Cardiac fibroblast (primary cell): ENCODE data around the gene ELAVL3.
"Not testable (repeated sequence)": the region's sequence is repeated elsewhere in the genome, so short reads cannot be mapped to it uniquely, and the experiment has no call there.

Experiments
- DNase-seq, 2 donors: peaks; one replicate each; pipeline versions ENCODE4 v3.0.0 to v3.0.0-alpha.2; 2010; ENCODE audit warnings: low read depth in 2 of 2
- H3K4me3 ChIP-seq, 2 donors: replicated peaks in 1 of 2; 1 replicate in 1 of 2; 2 replicates in 1 of 2; pipeline ENCODE4 v1.5.1; 2011; ENCODE audit warnings: low read depth in 2 of 2, low read length in 2 of 2, mild to moderate bottlenecking in 2 of 2, moderate library complexity in 1 of 2
- TF ChIP-seq, protein P1 (sequence below): IDR thresholded peaks from one replicate; pipeline ENCODE4 v1.5.1; 2011; ENCODE audit warnings: low read depth, mild to moderate bottlenecking, low read length, inconsistent platforms

ELAVL3 gene

DNA sequence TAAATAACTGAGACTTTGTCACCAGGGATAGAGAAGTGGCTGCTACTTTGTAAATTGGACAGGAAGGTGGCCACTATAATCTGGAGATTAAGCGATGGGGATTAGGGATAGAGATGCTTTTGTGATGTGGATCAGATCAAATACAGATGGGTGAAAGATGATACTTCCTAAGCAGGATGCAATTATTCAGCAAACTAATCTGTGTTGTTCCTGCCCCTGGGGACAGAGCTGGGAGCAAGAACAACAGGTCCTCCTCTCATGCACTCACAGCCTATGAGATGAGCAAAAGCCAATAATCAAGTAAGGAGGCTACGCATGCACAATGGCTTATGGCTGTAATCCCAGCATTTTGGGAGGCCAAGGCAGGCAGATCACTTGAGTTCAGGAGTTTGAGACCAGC is 66.3 kb downstream of the ELAVL3 start:
- no peak for DNase-seq
- H3K4me3 ChIP-seq, result no peak overlapping the region
- TF ChIP-seq, protein P1, sequence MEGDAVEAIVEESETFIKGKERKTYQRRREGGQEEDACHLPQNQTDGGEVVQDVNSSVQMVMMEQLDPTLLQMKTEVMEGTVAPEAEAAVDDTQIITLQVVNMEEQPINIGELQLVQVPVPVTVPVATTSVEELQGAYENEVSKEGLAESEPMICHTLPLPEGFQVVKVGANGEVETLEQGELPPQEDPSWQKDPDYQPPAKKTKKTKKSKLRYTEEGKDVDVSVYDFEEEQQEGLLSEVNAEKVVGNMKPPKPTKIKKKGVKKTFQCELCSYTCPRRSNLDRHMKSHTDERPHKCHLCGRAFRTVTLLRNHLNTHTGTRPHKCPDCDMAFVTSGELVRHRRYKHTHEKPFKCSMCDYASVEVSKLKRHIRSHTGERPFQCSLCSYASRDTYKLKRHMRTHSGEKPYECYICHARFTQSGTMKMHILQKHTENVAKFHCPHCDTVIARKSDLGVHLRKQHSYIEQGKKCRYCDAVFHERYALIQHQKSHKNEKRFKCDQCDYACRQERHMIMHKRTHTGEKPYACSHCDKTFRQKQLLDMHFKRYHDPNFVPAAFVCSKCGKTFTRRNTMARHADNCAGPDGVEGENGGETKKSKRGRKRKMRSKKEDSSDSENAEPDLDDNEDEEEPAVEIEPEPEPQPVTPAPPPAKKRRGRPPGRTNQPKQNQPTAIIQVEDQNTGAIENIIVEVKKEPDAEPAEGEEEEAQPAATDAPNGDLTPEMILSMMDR, result no peak

DNA sequence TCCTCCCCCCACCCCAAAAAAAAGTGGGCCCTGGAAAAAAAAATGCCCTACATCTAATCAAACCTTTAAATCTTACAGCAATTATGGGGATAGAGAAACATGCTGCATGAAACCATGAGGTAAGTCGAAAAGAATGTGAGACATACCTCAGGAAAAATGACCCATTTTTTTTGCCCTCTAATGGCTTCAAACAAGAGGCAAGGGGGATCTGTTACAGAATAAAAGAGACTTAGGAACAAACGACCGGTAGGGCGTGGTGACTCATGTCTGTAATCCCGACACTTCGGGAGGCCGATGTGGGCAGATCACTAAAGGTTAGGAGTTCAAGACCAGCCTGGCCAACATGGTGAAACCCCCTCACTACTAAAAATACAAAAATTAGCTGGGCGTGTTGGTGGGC is 70.2 kb downstream of the ELAVL3 start:
- TF ChIP-seq, protein P1, result no peak
- H3K4me3 ChIP-seq, result no peak overlapping the region
- peak in 1 of 2 donors; percentile 39 for DNase-seq

DNA sequence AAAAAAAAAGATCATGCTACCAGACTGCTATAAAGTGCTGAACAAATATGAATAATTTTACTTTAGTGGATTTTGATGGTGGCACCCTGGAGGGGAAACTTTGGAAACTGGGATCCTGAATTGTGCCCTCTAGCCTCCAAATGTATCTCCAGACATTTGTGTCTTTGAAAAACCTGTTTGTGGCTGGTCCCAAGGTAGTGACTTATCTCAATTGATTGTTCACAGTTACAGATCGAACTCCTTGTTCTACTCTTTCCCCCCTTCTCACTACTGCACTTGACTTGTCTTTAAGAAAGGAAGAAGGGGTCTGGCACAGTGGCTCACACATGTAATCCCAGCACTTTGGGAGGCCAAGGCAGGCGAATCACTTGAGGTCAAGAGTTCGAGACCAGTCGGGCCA is 72.3 kb downstream of the ELAVL3 start:
- H3K4me3 ChIP-seq, result no peak overlapping the region
- DNase-seq, result no peak
- TF ChIP-seq, protein P1, result no peak

DNA sequence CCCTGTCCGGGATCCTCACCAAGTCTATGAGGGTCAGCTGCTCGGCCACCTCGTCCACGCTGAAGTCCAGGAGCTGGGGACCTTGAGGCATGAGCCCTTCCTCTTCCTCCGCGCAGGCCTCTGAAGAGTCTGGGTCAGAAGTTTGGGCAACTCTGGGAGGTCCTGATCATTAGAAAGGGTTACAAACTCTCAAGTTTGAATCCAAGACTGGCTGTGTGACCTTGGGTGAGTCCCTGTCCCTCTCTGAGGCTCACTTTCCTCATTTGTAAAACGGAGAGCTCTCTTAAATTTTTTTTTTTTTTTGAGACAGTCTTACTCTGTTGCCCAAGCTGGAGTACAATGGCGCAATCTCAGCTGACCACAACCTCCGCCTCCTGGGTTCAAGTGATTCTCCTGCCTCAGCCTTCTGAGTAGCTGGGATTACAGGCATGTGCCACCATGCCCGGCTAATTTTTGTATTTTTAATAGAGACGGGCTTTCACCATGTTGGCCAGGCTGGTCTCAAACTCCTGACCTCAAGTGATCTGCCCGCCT is 74.1 kb downstream of the ELAVL3 start:
- not testable (repeated sequence) for H3K4me3 ChIP-seq

DNA sequence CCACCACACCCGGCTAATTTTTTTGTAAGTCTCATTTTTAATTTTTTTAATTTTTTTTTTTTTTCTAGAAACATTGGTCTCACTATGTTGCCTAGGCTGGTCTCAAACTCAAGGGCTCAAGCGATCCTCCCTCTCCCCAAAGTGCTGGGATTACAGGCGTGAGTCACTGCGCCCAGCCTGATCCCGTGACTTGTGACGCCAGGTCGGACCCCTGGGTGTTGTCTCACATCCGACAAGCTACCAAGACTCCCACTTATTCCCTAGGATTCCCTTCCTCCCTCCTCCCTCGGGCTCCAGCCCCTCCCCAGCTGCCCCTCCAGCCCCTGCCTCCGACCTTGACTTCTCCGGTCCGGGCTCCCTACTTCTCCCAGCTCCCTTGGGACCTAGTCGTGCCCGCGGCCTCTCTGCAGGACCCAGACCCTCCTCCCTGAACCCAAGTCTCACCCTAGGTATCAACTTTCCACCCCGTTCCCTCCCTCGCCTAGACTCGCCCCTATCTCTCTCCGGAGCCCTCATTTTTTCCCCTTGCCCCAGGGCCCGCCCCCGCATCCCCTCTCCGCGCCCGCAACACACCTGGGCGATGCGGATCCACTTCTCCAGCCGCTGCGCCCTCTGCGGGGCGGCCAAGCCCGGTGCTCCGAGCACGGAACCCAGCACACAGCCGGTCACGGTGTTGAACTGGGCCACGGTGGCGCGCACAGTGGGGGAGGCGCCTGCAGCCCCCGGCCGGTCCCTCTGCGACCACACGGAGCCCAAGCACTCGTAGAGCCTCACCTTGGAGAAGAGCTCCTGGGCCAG is 74.8 kb downstream of the ELAVL3 start:
- DNase-seq, result no peak
- TF ChIP-seq, protein P1, result peak; percentile 26
- H3K4me3 ChIP-seq, result no peak overlapping the region

More for the DNA sequence above, 74.1 kb downstream of the ELAVL3 start:
- not testable (repeated sequence) for DNase-seq

DNA sequence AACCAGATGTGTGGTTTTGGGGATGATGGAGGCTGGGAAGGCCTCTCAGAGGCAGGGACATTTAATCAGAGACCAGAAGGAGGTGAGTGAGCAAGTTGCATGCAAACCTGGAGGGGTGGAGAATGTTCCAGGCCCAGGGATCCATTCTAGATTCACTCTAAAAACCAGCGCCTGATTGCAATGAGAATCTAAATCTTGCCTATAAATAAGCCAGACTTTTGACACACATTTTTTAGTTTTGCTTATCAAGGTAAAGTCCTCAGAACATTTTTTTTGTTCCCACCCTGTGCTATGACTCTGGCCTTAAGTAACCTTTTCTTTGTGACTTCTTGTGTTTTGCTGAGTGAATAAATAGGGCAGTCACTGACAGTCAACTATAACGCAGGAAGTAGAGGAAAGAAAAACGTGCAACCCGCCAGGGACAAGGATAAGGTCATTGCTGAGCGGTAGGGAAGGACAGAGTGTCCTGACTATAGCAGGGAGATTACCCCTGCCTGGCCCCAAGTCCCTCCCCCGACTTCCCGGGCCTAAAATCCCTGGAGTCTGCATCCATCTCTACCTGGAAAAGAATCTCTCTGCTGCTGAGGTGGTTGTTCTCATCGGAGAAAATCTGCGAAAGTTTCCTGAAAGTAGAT is 76.1 kb downstream of the ELAVL3 start:
- no peak overlapping the region for H3K4me3 ChIP-seq
- TF ChIP-seq, protein P1, result no peak
- DNase-seq, result no peak

DNA sequence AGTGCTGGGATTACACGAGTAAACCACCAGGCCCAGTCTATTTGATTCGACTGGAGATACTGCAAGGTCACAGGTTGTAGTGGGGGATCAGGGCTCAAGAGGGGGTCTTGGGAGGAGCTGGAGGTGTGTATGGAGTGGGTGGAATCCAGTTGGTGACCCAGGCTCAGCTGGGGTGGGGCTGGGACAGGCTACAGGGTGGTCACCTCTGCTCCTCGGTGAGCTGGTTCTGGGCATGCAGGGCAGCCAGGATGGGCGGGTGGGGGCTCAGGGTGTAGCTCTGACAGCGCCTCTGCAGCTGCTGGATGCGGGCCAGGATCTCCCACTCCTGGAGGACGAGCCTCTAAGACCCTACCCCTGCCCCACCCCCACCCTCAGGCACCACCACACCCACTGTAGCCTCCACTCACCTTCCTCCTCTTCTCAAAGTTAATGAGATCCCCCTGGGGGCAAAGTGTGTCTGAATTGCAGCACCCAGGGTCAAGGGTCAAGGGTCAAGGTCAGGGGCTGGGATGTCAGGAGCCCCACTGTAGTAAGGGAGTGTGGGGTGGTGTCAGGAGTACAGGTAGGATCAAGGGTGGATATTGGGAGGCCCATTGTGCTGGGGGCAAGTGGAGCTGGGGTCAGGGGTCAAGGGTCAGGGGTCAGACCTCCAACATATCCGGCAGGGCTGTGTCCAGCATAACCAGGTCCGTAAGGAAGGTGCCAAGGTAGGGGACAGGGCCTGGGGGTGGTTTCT is 78.9 kb downstream of the ELAVL3 start:
- no peak for DNase-seq
- TF ChIP-seq, protein P1, result no peak
- H3K4me3 ChIP-seq, result no peak overlapping the region
